ENCODE data around the gene VNN1.

Gene VNN1, protein sequence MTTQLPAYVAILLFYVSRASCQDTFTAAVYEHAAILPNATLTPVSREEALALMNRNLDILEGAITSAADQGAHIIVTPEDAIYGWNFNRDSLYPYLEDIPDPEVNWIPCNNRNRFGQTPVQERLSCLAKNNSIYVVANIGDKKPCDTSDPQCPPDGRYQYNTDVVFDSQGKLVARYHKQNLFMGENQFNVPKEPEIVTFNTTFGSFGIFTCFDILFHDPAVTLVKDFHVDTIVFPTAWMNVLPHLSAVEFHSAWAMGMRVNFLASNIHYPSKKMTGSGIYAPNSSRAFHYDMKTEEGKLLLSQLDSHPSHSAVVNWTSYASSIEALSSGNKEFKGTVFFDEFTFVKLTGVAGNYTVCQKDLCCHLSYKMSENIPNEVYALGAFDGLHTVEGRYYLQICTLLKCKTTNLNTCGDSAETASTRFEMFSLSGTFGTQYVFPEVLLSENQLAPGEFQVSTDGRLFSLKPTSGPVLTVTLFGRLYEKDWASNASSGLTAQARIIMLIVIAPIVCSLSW

GRCh38 chr6:132713352-132714134 is at the start of gene VNN1:
VNN1 (minus strand) TSS chr6:132714055; CDS start chr6:132714035, 20 bp downstream.
- DNase-seq (ENCODE audit: low read depth) = no peak

DNA sequence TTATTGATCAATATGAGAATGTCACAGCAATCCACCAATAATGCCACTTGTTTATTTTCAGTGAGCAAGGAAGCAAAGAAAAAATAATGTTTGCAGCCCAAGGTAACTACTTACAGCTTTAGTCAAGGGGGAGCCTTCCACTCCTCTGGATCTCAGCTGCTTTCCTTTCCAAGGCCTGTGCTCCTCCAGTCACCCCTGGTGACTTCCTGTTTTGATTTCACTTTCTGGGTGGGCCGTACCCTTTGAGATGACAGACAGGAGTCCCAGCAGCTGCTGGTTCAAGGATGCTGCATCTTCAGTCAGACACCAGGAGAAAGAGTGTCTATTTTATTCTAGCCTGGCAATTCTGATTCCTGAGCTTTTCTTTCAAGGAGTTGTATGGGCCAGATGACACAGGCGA is 49.4 kb upstream of the VNN1 start:
- DNase-seq (ENCODE audit: low read depth) = peak; percentile 19

GRCh38 chr6:132760256-132760655 is 46.4 kb upstream of the VNN1 start:
- DNase-seq (ENCODE audit: low read depth) = no peak

- no peak for DNase-seq (ENCODE audit: low read depth)
Observed at GRCh38 chr6:132758689-132759088, 44.8 kb upstream of the VNN1 start.

GRCh38 chr6:132752255-132752654 is 38.4 kb upstream of the VNN1 start:
- DNase-seq (ENCODE audit: low read depth) = no peak

DNA sequence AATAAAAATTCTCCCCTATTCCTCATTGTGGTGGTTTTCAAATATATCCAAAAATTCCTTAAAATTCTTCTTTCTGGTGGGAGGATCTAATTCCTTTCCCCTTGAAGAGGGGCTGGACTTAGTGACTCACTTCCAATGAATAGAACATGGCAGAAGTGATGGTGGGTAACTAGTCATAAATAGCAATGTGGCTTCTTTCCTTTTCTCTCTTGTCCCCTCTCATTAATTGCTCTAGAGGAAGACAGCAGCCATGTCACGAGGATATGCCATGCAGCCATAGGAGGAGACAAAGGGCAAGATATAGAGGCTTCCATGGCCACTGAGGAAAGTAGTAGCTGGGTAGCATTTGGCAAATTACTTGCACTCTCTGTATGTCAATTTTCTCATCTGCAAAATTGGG is 38.0 kb upstream of the VNN1 start:
- DNase-seq (ENCODE audit: low read depth) = no peak

DNA sequence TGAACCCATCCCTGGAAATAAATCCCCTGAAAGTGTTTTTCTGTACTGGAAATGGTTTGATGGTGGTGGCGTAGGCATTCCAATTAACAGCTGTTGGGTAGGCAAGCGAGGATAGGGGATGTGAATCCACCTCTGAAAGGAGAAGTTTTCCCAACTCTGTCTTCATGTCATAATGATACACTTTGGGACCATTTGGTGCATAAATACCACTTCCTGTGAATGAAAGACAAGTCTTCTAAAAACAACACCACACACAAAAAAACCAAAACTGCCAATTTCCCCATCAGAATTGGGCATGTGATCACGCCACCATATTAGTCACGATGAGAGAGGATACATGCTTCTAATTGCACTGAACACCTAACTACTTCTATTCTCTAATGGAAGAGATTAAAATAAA is 37.5 kb upstream of the VNN1 start:
- DNase-seq (ENCODE audit: low read depth) = no peak

DNA sequence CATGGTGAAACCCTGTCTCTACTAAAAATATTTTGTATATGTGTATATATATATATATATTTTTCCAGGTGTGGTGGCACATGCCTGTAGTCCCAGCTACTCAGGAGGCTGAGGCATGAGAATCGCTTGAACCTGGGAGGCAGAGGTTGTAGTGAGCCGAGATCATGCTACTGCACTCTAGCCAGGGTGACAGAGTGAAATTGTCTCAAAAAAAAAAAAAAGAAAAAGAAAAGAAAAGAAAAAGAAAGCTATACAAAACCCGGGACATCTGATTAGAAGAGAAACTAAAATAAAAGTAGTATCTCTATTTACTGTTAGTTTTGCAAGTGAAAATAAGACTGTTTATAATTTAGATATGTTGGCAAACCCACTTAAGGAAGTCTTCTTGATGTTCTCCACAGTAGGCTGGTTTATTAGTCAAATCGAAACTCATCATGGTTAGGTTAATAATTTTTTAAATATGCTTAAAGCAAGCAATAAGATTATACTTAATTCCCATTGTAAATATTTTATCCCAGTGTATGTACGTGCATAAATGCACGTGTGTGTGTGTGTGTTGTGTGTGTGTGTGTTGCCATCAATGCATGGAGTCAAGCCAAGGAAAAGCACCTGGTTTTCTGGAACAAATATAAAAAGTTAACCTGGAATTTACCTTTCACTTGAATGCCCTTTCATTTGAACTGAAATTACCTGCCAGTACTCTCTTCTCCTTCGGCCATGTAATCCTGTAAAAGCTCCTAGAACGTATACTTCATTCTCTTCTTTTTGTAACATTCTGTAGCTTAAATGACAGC is 36.8 kb upstream of the VNN1 start:
- DNase-seq (ENCODE audit: low read depth) = no peak

GRCh38 chr6:132749111-132749510 is 35.3 kb upstream of the VNN1 start:
- no peak for DNase-seq (ENCODE audit: low read depth)

- DNase-seq (ENCODE audit: low read depth) = no peak
Observed at GRCh38 chr6:132748446-132748845, 34.6 kb upstream of the VNN1 start.

DNA sequence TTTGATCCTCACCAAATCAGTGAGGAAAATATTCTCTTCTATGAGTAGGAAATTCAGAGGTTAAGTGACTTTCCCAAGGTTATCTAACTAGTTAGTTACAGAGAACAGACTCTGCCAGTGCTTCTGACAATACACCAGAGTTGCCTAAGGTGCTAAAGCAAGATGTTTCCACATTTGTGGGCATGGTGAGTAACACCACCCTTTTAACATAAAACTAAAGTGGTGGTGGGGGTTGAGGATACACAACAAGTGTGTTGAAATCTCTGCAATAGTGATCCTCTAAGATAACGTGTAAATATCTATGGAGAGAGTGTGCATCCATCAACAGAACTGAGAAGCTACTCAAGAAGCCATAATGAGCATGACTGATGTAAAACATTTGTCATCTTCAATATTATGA is 32.2 kb upstream of the VNN1 start:
- no peak for DNase-seq (ENCODE audit: low read depth)

GRCh38 chr6:132742495-132742894 is 28.6 kb upstream of the VNN1 start:
- DNase-seq (ENCODE audit: low read depth) = no peak

GRCh38 chr6:132741281-132741680 is 27.4 kb upstream of the VNN1 start:
- DNase-seq (ENCODE audit: low read depth) = no peak

- no peak for DNase-seq (ENCODE audit: low read depth)
Observed at GRCh38 chr6:132736239-132736638, 22.4 kb upstream of the VNN1 start.

- no peak for DNase-seq (ENCODE audit: low read depth)
Observed at GRCh38 chr6:132734694-132735236, 20.9 kb upstream of the VNN1 start.

- DNase-seq (ENCODE audit: low read depth) = no peak
Observed at GRCh38 chr6:132733814-132734213, 20.0 kb upstream of the VNN1 start.

GRCh38 chr6:132733283-132733682 is 19.4 kb upstream of the VNN1 start:
- DNase-seq (ENCODE audit: low read depth) = no peak

- DNase-seq (ENCODE audit: low read depth) = no peak
Observed at GRCh38 chr6:132731086-132731485, 17.2 kb upstream of the VNN1 start.

- no peak for DNase-seq (ENCODE audit: low read depth)
Observed at GRCh38 chr6:132730560-132730959, 16.7 kb upstream of the VNN1 start.

DNA sequence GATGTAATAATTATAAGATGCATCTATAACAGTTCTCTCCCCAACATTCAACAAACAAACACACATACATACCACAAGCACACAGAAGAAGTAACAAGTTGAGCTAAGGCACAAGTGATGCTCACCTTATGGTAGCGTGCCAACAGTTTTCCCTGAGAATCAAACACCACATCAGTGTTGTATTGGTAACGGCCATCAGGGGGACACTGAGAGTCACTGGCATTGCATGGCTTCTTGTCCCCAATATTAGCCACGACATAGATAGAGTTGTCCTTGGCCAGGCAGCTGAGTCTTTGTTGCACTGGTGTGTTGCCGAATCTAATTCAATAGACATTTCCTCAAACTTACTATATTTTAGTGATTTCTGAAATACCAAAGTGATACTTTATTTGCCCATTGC is 14.8 kb upstream of the VNN1 start:
- no peak for DNase-seq (ENCODE audit: low read depth)

DNA sequence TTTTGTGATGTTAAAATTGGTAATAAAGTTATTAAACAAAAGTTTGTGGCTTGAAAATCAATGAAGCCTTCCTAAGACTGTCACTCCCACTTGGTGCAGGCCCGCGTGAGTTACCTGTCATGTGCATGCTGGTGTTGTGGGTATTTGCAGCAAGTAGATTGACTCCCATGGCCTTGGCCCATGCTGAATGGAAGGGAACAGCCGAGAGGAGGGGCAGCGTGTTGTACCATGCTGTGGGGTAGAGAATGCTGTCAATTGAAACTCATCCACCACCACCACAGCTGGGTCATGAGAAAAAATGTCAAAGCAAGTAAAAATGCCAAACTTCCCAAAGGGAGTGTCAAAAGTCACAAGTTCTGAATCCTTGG is 12.7 kb upstream of the VNN1 start:
- no peak for DNase-seq (ENCODE audit: low read depth)

DNA sequence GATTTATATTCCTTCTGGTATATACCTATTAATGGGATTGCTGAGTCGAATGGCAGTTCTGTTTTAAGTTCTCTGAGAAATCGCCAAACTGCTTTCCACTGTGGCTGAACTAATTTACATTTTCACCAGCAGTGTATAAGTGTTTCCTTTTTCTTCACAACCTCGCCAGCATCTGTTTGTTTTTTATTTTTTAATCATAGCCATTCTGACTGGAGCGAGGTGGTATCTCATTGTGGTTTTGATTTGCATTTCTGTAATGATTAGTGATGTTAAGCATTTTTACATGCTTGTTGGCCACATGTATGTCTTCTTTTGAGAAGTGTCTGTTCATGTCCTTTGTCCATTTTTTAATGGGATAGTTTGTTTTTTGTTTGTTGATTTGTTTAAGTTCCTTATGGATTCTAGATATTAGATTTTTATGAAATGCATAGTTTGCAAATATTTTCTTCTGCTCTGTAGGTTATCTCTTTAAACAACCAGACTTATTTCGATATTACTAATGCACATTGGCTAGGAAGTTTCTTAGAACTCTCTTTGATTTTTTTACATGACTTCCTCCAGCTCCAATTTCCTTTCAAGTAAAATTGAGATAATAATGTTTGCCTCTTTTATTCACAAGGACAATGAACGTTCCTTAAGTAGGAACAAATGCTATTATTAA is 12.2 kb upstream of the VNN1 start:
- DNase-seq (ENCODE audit: low read depth) = no peak
